Activated CD8-positive, alpha-beta memory T cell treated with anti-CD3 and anti-CD28 coated beads for 1 hour (primary cell): Measurements from ENCODE around the gene KRTAP4-16.
"Not testable (repeated sequence)": the region's sequence is repeated elsewhere in the genome, so short reads cannot be mapped to it uniquely, and the experiment has no call there.

Source experiments
- DNase-seq, 2 donors: peaks; one replicate each; pipeline ENCODE4 v3.0.0-alpha.2; 2020; ENCODE audit warnings: low read depth in 1 of 2; ENCODE audit errors: extremely low read depth in 1 of 2

Gene KRTAP4-16

DNA sequence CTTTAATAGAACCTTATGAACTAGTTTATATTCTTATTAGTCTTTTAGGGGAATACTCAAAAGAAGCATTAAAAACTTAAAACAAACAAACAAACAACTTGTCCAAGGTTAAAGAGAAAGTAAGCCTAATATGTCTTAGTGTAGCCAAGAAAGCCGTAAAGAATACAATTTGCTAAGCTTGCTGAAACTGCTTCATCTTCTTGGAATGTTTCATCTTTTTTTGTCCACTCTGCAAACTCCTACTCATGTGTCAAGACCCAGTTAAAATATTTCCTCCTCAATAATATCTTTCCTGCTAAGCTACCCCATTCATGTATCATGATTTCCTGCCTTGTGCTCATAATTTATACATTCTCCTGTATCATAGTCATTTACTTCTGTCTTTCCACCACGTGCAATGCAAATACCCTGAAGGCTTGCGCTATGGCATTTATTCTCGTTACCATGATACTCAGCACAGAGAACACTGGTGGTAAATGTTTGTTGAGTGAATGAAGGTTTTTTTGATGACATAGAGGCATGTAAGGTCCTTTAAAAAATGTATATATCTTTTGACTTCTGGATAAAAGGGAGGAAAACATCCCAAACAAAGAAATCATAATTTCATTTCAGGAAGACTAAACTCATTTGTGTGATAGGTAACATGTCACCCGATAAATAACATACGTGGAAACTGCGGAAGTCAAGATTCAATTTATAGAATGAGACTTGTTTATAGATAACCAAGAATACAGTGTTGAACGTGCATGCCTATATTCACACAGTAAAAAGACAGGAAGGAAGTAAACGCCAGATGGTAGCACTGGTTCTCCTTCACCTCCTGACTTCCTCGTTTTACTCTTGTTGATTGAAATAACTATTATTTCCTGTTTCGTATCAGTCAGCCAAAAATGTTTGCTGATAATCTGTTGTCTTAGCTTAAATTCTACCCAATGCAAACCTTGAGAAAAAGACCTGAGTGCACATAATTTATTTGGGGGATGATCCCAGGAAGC, 18.0 kb upstream of the KRTAP4-16 start:
- not testable (repeated sequence) for DNase-seq

DNA sequence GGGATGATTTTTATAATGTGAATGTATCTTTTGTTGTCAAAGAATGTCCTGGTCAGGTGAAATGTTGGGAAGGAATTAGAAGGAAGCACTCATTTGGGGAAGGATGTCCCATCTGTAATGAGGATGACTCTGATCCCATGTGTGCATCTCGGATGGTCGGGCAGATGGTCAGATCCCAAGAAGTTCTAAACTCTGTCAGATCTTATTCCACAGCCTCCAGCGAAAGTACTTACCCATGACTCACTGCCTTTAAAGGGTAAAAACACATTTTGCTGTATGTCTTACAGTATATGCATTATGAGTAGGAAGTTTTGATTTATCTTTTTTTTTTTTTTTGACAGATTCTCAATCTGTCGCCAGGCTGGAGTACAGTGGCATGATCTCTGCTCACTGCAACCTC, 16.7 kb upstream of the KRTAP4-16 start:
- DNase-seq: no peak

DNA sequence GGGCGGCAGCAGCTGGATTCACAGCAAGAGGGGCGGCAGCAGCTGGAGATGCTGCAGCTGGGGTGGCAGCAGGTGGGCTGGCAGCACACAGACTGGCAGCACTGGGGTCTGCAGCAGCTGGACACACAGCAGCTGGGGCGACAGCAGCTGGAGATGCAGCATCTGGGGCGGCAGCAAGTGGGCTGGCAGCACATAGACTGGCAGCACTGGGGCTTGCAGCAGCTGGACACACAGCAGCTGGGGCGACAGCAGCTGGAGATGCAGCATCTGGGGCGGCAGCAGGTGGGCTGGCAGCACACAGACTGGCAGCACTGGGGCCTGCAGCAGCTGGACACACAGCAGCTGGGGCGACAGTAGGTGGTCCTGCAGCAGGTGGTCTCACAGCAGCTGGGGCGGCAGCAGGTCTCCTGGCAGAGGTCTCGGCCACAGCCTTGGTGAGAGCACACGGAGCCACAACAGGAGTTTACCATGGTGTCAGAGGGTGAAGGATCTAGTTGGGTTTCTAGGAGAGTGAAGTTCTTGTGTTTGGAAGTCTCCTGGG, 15.9 kb upstream of the KRTAP4-16 start, which contains the start of gene KRTAP4-11:
KRTAP4-11 (minus strand) TSS at position 528 of the 541 bp plus-strand sequence; CDS start at position 470, 58 bp downstream.
- DNase-seq: not testable (repeated sequence)

DNA sequence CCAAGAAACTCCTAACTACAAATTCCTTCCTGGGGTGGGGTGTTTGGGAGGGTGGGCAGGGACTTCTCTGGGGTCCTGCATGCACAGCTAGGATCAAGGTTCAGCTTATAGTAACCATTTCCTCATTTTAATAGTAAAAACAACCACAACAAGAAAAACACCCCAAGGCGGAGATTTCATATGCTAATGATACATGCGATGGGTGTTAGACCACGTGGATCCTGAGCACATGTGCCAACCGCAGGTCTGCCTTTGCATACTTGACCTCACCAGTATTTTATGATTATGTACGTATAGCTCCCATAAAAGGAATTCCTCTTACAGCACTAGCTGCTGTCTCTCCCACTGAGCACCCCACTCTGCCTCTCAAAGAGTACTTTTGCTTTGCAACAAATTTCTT, 14.3 kb upstream of the KRTAP4-16 start:
- DNase-seq: no peak

DNA sequence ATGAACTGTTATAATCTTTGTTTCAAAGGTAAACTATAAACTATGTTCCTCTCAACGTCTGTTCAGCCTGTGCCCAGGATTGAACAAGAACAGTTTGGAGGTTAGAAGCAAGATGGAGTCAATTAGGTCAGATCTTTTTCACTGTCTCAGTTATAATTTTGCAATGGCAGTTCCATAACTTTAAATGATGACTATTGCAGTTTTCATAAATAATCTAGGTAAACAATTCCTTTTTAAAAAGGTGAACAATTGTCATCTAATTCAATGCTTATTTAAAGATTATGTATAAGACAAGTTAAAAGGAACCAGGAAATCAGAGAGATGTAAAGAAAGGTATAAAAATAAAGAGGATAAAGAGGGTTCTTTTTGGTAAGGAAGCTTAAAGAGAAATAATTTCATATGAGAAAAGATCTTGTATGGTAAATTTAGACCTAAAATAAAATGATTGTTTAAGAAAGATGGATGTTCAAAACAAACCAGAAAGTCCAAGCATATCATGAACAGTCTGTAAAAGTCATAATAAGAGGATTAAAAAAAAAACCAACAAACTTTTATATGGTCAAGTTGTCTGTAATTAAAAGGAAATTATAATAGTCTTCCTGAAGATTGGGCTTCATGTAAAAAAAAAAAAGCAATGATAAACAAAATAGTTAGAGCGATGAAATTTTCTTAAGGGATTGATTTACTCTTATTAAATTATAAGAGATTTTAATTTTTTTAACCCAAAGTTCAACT, 9.3 kb upstream of the KRTAP4-16 start:
- no peak for DNase-seq

DNA sequence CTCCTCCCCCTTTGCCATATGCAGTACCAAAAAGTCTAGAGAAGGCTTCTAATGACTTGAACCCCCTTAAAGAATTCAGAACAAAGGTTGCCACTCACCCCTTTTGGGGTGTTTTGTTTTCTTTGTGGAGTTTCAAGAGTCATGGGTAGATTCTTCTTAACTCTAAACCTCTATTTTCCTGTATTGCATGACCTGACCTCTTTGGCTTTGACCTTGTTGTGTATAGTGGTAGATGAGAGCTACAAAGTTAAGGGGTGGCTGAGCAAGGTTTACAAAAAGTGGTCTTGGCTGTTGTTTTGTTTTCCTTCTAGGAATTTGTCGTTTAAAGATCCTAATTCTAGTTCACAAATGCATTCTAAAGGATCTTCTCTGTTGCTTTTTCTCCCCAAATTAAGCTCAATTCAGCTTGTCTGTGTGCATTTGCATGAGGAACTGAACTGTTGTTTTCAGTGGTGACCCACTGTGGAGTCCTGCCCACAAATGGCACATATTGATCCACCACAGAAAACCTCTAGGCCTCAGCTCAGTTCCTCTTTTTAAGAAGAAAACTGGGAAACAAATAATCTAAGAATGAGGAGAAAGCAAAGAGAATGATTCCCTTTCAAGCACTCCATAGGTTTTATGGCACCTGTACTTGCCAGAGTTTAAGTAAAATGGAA, 6.8 kb upstream of the KRTAP4-16 start:
- not testable (repeated sequence) for DNase-seq

DNA sequence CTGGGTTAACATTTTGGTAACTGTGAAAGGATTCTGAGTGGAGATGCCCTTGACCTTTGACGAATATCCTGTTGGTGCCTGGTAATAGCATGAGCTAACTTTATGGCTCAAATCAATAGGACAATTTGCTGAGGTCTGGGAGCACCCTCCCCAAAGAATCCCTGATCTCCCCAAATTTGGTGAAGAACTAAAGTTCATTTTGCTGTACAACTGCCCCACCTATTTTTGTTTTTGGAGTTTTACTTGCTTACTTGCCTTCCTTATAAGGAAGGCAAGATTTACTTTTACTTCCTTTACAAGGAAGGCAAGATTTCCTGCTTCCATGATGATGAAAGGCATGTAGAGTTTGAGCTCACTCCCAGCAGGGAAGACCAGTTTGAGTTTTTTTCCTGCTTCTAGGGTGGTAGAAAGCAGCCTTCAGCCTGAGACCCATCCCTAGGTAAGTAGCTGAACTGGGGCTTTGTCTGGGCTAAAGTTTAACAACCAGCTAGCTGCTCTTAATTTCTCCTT, 6.0 kb upstream of the KRTAP4-16 start:
- no peak for DNase-seq

DNA sequence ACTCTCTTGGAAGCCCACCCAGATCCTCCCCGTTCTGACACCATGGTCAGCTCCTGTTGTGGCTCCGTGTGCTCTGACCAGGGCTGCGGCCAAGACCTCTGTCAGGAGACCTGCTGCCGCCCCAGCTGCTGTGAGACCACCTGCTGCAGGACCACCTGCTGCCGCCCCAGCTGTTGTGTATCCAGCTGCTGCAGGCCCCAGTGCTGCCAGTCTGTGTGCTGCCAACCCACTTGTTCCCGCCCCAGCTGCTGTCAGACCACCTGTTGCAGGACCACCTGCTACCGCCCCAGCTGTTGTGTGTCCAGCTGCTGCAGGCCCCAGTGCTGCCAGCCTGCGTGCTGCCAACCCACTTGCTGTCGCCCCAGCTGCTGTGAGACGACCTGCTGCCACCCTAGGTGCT, 3.3 kb upstream of the KRTAP4-16 start, which contains the start of gene KRTAP4-9:
KRTAP4-9 (plus strand) TSS at position 43 of the 400 bp plus-strand sequence; CDS start at position 43, 0 bp downstream.
- not testable (repeated sequence) for DNase-seq

DNA sequence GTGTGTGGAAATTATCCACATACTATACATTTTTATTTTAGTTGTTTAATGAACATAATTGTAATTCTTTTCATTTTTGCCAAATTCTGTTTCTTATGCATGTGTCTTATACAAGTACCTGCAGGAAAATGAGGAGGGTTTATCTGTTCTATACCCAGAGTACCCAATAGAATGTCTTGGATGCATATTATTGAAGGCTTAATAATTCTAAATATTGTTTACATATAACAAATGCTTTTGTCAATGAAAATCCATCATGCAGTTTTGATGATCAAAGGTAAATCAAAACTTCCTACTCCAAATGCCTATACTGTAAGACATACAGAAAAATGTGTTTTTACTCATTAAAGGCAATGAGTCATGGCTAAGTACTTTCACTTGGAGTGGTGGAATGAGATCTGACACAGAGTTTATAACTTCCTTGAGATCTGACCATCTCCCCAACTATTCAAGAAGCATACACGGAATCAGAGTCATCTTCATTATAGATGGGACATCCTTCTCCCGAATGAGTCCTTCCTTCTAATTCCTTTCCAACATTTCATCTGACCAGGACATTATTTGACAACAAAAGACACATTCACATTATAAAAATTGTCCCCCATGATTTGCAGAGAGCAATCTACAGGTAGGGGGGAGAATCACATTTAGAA, 2.5 kb upstream of the KRTAP4-16 start:
- DNase-seq: not testable (repeated sequence)

DNA sequence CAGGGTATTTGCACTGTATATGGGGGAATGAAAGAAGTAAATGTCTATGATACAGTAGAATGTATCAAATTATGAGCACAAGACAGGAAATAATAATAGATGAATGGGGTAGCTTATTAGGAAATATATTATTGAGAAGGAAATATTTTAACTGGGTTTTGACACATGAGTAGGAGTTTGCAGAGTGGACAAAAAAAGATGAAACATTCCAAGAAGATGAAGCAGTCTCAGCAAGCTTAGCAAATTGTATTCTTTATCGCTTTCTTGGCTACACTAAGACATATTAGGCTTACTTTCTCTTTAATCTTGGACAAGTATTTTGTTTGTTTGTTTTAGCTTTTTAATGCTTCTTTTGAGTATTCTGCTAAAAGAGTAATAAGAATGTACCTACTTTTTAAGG, 1.9 kb upstream of the KRTAP4-16 start:
- no peak for DNase-seq

DNA sequence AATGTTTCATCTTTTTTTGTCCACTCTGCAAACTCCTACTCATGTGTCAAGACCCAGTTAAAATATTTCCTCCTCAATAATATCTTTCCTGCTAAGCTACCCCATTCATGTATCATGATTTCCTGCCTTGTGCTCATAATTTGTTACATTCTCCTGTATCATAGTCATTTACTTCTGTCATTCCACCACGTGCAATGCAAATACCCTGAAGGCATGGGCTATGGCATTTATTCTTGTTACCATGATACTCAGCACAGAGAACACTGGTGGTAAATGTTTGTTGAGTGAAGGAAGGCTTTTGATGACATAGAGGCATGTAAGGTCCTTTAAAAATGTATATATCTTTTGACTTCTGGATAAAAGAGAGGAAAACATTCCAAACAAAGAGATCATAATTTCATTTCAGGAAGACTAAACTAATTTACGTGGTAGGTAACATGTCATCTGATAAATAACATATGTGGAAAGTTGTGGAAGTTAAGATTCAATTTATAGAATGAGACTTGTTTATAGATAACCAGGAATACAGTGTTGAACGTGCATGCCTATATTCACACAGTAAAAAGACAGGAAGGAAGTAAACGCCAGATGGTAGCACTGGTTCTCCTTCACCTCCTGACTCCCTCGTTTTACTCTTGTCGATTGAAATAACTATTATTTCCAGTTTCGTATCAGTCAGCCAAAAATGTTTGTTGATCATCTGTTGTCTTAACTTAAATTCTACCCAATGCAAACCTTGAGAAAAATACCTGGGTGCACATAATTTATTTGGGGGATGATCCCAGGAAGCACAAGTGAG, 2.1 kb downstream of the KRTAP4-16 start:
- DNase-seq: not testable (repeated sequence)

DNA sequence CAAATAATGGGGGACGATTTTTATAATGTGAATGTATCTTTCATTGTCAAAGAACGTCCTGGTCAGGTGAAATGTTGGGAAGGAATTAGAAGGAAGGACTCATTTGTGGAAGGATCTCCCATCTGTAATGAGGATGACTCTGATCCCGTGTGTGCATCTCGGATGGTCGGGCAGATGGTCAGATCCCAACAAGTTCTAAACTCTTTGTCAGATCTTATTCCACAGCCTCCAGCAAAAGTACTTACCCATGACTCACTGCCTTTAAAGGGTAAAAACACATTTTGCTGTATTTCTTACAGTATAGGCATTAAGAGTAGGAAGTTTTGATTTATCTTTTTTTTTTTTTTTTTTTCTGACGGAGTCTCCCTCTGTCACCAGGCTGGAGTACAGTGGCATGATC, 3.5 kb downstream of the KRTAP4-16 start:
- no peak for DNase-seq

DNA sequence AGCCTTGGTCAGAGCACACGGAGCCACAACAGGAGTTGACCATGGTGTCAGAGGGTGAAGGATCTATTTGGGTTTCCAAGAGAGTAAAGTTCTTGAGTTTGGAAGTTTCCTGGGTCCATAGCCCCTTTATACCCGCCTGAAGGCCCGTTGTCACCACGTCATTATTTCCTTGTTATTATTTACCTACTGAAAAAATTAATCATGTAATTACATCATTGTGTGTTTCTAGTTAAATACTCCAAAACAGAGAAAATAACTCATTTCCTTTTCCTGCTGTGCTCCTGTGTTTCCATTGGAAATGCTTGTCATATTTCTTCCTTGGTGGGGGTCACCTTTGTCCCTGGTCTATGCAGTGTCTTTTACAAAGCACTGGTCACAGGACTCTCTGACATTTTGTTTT, 4.0 kb downstream of the KRTAP4-16 start, which contains the start of gene KRTAP4-8:
KRTAP4-8 (minus strand) TSS at position 101 of the 400 bp plus-strand sequence; CDS start at position 43, 58 bp downstream.
- DNase-seq: no peak

DNA sequence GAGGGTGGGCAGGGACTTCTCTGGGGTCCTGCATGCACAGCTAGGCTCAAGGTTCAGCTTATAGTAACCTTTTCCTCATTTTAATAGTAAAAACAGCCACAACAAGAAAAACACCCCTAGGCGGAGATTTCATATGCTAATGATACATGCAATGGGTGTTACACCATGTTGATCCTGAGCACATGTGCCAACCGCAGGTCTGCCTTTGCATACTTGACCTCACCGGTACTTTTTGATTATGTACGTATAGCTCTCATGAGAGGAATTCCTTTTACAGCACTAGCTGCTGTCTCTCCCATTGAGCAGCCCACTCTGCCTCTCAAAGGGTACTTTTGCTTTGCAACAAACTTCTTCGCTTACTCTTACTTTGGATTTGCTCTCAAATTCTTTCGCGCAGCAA, 6.0 kb downstream of the KRTAP4-16 start:
- no peak for DNase-seq

DNA sequence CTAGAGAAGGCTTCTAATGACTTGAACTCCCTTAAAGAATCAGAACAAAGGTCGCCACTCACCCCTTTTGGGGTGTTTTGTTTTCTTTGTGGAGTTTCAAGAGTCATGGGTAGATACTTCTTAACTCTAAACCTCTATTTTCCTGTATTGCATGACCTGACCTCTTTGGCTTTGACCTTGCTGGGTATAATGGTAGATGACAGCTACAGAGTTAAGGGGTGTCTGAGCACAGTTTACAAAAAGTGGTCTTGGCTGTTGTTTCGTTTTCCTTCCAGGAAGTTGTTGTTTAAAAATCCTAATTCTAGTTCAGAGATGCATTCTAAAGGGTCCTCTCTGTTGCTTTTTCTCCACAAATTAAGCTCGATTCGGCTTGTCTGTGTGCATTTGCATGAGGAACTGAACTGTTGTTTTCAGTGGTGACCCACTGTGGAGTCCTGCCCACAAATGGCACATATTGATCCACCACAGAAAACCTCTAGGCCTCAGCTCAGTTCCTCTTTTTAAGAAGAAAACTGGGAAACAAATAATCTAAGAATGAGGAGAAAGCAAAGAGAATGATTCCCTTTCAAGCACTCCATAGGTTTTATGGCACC, 13.2 kb downstream of the KRTAP4-16 start:
- DNase-seq: not testable (repeated sequence)

DNA sequence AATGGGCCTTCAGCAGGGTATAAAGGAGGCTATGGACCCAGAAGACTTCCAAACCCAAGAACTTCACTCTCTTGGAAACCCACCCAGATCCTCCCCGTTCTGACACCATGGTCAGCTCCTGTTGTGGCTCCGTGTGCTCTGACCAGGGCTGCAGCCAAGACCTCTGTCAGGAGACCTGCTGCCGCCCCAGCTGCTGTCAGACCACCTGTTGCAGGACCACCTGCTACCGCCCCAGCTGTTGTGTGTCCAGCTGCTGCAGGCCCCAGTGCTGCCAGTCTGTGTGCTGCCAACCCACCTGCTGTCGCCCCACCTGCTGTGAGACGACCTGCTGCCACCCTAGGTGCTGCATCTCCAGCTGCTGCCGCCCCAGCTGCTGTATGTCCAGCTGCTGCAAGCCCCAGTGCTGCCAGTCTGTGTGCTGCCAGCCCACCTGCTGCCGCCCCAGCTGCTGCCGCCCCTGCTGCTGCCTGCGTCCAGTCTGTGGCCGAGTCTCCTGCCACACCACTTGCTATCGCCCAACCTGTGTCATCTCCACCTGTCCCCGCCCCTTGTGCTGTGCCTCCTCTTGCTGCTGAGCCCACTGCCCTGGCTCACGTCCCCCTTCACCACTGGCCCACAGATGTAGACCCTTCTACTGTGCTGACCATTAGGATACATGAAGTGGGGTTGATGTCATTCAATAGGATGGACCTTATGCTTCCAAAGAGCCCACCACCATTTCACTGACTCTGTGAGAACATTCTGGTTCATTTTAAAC, 17.7 kb downstream of the KRTAP4-16 start, which contains the start of gene KRTAP4-7:
KRTAP4-7 (plus strand) TSS at position 51 of the 757 bp plus-strand sequence; CDS start at position 108, 57 bp downstream.
- not testable (repeated sequence) for DNase-seq

DNA sequence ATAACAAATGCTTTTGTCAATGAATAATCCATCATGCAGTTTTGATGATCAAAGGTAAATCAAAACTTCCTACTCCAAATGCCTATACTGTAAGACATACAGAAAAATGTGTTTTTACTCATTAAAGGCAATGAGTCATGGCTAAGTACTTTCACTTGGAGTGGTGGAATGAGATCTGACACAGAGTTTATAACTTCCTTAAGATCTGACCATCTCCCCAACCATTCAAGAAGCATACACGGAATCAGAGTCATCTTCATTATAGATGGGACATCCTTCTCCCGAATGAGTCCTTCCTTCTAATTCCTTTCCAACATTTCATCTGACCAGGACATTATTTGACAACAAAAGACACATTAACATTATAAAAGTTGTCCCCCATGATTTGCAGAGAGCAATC, 18.6 kb downstream of the KRTAP4-16 start:
- not testable (repeated sequence) for DNase-seq

DNA sequence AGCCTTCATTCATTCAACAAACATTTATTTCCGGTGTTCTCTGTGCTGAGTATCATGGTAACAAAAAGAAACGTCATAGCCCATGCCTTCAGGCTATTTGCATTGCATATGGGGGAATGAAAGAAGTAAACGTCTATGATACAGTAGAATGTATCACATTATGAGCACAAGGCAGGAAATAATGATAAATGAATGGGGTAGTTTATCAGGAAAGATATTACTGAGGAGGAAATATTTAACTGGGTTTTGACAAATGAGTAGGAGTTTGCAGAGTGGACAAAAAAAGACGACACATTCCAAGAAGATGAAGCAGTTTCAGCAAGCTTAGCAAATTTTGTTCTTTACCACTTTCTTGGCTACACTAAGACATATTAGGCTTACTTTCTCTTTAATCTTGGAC, 19.4 kb downstream of the KRTAP4-16 start:
- no peak for DNase-seq
